Choroid plexus epithelial cell (primary cell): ENCODE measurements around the gene KCTD8.

Experiments
- DNase-seq: peaks from one replicate; pipeline ENCODE4 v3.0.0-alpha.2; 2010; ENCODE audit warnings: low read depth
- H3K4me3 ChIP-seq: 2 replicates; pipeline ENCODE4 v1.5.1; 2011; ENCODE audit warnings: low read depth, mild to moderate bottlenecking, control low read depth, low read length, moderate library complexity
- TF ChIP-seq, protein P1 (sequence below): conservative IDR thresholded peaks from 2 replicates; pipeline ENCODE4 v1.5.1; 2011; ENCODE audit warnings: low read depth, mild to moderate bottlenecking, control low read depth, inconsistent platforms, low read length, moderate library complexity

Gene KCTD8

DNA sequence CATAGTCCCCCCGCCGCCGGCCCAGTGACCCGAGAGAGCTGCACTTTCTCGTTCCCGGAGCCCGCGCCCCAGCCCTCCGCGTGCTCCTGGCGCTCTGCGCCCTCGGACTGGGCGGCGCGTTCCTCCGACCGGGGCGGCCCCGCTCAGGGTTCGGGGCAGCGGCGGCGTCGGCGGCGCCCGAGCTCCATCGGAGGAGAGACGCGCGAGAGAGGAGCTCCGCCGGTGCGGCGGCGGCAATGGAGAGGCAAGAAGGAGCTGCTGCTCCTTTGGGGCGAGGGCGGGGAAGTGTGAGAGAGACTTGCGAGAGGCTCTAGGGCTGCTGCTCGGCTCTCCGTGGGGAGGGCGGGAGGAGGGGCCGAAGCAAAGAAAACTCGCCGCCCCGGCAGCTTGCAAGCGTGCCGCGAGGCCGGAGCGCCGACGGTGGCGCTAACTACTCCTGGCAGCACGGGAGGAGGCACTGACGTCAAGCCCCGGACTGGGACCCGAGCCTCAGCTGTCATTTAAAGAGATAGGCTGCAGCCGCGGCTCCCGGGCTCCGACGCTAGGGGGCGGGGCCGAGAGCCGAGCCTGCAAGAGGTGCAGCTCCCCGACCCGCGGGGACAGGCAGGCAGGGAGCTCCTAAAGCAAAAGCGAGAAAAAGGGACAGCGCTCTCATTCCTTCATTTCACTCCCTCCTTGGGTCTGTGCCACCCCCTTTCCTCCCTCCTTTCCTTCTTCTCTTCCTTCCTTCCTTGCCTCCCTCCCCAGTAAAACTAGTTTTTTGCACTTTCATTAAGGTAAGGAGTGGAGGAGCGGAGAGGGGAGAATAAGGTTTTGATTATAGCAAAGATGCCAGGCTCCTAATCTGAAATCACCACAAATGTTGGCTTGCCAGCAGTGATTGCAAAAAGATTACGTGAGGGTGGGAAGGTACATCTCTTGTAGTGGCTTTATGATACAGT lies at the start of gene KCTD8:
KCTD8 (minus strand) TSS at position 289 of the 941 bp plus-strand sequence.
- TF ChIP-seq, protein P1, sequence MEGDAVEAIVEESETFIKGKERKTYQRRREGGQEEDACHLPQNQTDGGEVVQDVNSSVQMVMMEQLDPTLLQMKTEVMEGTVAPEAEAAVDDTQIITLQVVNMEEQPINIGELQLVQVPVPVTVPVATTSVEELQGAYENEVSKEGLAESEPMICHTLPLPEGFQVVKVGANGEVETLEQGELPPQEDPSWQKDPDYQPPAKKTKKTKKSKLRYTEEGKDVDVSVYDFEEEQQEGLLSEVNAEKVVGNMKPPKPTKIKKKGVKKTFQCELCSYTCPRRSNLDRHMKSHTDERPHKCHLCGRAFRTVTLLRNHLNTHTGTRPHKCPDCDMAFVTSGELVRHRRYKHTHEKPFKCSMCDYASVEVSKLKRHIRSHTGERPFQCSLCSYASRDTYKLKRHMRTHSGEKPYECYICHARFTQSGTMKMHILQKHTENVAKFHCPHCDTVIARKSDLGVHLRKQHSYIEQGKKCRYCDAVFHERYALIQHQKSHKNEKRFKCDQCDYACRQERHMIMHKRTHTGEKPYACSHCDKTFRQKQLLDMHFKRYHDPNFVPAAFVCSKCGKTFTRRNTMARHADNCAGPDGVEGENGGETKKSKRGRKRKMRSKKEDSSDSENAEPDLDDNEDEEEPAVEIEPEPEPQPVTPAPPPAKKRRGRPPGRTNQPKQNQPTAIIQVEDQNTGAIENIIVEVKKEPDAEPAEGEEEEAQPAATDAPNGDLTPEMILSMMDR = peak; percentile 60
- peak within 1 kb of the TSS; percentile 49 for H3K4me3 ChIP-seq
- DNase-seq = peak; percentile 34

DNA sequence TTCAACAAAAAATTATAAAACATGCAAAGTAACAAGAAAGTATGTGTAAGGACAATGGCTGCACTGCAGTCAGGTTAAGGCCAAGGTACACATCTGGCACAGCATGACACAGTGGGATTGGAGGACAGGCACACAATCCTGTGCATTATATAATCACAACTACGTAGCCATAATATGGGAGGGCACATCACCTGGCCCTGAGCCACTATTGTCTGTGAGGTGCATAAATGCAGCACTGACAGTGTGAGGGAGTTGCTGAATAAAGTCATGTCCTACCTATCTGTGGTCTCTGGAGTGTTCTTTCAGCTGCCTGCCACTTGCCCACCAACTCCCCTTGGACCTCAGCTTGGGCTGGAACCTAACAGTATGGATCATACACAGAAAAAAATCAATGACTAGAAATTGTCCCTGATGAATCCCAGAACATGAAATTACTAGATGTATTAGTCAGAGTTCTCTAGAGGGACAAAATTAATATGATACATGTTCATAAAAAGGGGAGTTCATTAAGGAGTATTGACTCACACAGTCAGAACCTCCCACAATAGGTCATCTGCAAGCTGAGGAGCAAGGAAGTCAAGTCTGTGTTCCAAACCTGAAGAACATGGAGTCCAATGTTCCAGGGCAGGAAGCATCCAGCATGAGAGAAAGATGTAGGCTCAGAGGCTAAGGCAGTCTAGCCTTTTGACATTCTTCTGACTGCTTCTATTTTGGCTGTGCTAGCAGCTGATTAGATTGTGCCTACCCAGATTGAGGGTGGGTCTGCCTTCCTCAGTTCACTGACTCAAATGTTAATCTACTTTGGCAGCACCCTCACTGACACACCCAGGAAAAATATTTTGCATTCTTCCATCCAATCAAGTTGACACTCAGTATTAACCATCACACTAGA lies 46.4 kb upstream of the KCTD8 start:
- TF ChIP-seq, protein P1 = no peak
- no peak overlapping the region for H3K4me3 ChIP-seq
- DNase-seq = no peak

GRCh38 chr4:44493924-44494323 lies 45.3 kb upstream of the KCTD8 start:
- DNase-seq = peak; percentile 15
- TF ChIP-seq, protein P1 = peak; percentile 48
- H3K4me3 ChIP-seq = no peak overlapping the region

- H3K4me3 ChIP-seq = no peak overlapping the region
- DNase-seq = no peak
- TF ChIP-seq, protein P1 = no peak
Observed at GRCh38 chr4:44487341-44487740, 38.7 kb upstream of the KCTD8 start.

DNA sequence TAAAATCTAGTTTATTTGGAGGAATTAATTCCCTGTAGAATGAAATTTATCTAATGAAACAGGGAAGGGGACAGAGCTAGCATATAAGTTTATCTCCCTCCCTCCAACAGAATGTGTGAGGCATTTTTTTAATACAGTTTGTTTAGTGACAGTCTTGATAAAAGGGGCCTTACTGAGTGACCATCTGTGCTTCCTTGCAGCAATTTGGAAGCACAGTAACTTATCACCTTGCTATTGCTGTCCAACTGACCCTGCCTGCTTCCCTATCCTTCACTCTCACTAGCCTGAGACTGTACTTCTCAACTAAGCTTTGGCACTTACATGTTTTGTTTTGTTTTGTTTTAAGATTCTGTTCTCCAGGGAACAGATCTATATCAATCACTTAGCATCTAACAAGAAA lies 31.1 kb upstream of the KCTD8 start:
- no peak overlapping the region for H3K4me3 ChIP-seq
- TF ChIP-seq, protein P1 = no peak
- DNase-seq = no peak

- no peak for DNase-seq
- TF ChIP-seq, protein P1 = no peak
- H3K4me3 ChIP-seq = no peak overlapping the region
Observed at GRCh38 chr4:44462259-44462658, 13.7 kb upstream of the KCTD8 start.
